IMR-90 (cell line): Measurements from ENCODE around the gene OR4N2. TPM values are rescaled to one million over a fixed set of nuclear protein-coding genes. Genes with fewer than 3 reads are reported as not detected.
"Not testable (repeated sequence)": the region's sequence is repeated elsewhere in the genome, so short reads cannot be mapped to it uniquely, and the experiment has no call there.

ENCODE experiments used
- ATAC-seq: fragments of 200-7000 bp; cut with Tn5 transposase; 2 replicates; pipeline ENCODE4 v1.9.1; 2020; ENCODE audit warnings: low read depth, mild to moderate bottlenecking, moderate library complexity
- BruUV-seq: library from RNA; stranded (reverse); fragments of 400-500 nt; replicated peaks from 2 replicates; lab custom pipeline; 2021; lab: Mats Ljungman, UMichigan
- CTCF ChIA-PET: fragments of 300-600 bp; formaldehyde crosslinking; extraction: SDS; loops from one replicate; lab custom pipeline; 2021; ENCODE audit warnings: antibody characterized with exemption; lab: Yijun Ruan, JAX
- POLR2A ChIA-PET: fragments of 300-600 bp; sonication (Branson Sonifier 250); formaldehyde crosslinking; loops from one replicate; lab custom pipeline; 2022; ENCODE audit warnings: antibody characterized with exemption; ENCODE audit not compliant: unreplicated experiment; lab: Charles Lee
- DNase-seq: peaks from one replicate; pipeline ENCODE4 v3.0.0; 2013
- H2AFZ ChIP-seq: replicated peaks from 2 replicates; pipeline ENCODE3; 2013; ENCODE audit warnings: low read length, mild to moderate bottlenecking; ENCODE audit not compliant: poor library complexity
- H2AK5ac ChIP-seq: 2 replicates; pipeline ENCODE4 v1.6.1; 2013; ENCODE audit warnings: low read depth, low read length, inconsistent platforms
- H2AK9ac ChIP-seq: replicated peaks from 2 replicates; pipeline ENCODE3; 2013; ENCODE audit warnings: mild to moderate bottlenecking, low read depth, low read length, moderate library complexity; ENCODE audit not compliant: poor library complexity
- H2BK120ac ChIP-seq: 2 replicates; pipeline ENCODE4 v1.6.1; 2013; ENCODE audit warnings: low read depth, low read length, inconsistent platforms
- H2BK15ac ChIP-seq: 3 replicates; pipeline ENCODE4 v1.6.1; 2013; ENCODE audit warnings: low read depth, low read length, inconsistent platforms
- H2BK20ac ChIP-seq: 2 replicates; pipeline ENCODE4 v1.6.1; 2013; ENCODE audit warnings: low read depth, mild to moderate bottlenecking, inconsistent platforms, low read length, moderate library complexity
- H2BK5ac ChIP-seq: 2 replicates; pipeline ENCODE4 v1.6.1; 2013; ENCODE audit warnings: mild to moderate bottlenecking, low read depth, low read length, inconsistent platforms; ENCODE audit not compliant: poor library complexity, severe bottlenecking
- H3K14ac ChIP-seq: replicated peaks from 2 replicates; pipeline ENCODE4 v1.6.1; 2013; ENCODE audit warnings: low read depth, low read length, inconsistent platforms
- H3K18ac ChIP-seq: 2 replicates; pipeline ENCODE4 v1.6.1; 2013; ENCODE audit warnings: low read depth, low read length, control low read depth
- H3K23ac ChIP-seq: 2 replicates; pipeline ENCODE4 v1.6.1; 2013; ENCODE audit warnings: low read depth, low read length, inconsistent platforms
- H3K27ac ChIP-seq: 2 replicates; pipeline ENCODE4 v1.5.1; 2013; ENCODE audit warnings: mild to moderate bottlenecking, control low read depth, low read length; ENCODE audit not compliant: insufficient read depth
- H3K27me3 ChIP-seq: 2 replicates; pipeline ENCODE4 v1.6.1; 2013; ENCODE audit warnings: low read length; ENCODE audit not compliant: control insufficient read depth, insufficient read depth
- H3K36me3 ChIP-seq: 2 replicates; pipeline ENCODE4 v1.6.1; 2013; ENCODE audit warnings: low read length, mixed read lengths; ENCODE audit not compliant: control insufficient read depth, insufficient read depth
- H3K4ac ChIP-seq: 2 replicates; pipeline ENCODE4 v1.6.1; 2013; ENCODE audit warnings: low read depth, low read length, inconsistent platforms
- H3K4me1 ChIP-seq: 2 replicates; pipeline ENCODE4 v1.6.1; 2013; ENCODE audit warnings: low read length, mixed read lengths; ENCODE audit not compliant: control insufficient read depth, insufficient read depth
- H3K4me2 ChIP-seq: 2 replicates; pipeline ENCODE4 v1.6.1; 2013; ENCODE audit warnings: low read depth, mild to moderate bottlenecking, control low read depth, low read length, moderate library complexity
- H3K4me3 ChIP-seq: 2 replicates; pipeline ENCODE4 v1.5.1; 2013; ENCODE audit warnings: low read depth, mild to moderate bottlenecking, control low read depth, low read length, moderate library complexity; ENCODE audit not compliant: insufficient read depth
- H3K56ac ChIP-seq: 2 replicates; pipeline ENCODE4 v1.6.1; 2013; ENCODE audit warnings: low read length, inconsistent platforms; ENCODE audit not compliant: insufficient read depth; ENCODE audit errors: extremely low read depth
- H3K79me1 ChIP-seq, 2 experiments: 2 replicates each; pipeline ENCODE4 v1.6.1; 2013; ENCODE audit warnings: low read length in 2 of 2, inconsistent platforms in 1 of 2, low read depth in 1 of 2
- H3K9ac ChIP-seq: 2 replicates; pipeline ENCODE4 v1.6.1; 2013; ENCODE audit warnings: low read depth, low read length, control low read depth
- H3K9me1 ChIP-seq: 2 replicates; pipeline ENCODE4 v1.6.1; 2013; ENCODE audit warnings: low read length, inconsistent platforms; ENCODE audit not compliant: insufficient read depth
- H3K9me3 ChIP-seq: 2 replicates; pipeline ENCODE4 v1.6.1; 2013; ENCODE audit warnings: low read length; ENCODE audit not compliant: control insufficient read depth, insufficient read depth
- H4K20me1 ChIP-seq: 2 replicates; pipeline ENCODE4 v1.6.1; 2013; ENCODE audit warnings: low read length, inconsistent platforms; ENCODE audit not compliant: insufficient read depth
- H4K5ac ChIP-seq: 2 replicates; pipeline ENCODE4 v1.6.1; 2013; ENCODE audit warnings: mild to moderate bottlenecking, low read depth, low read length, control low read depth
- H4K8ac ChIP-seq, 2 experiments: 2 replicates each; pipeline ENCODE4 v1.6.1; 2013; ENCODE audit warnings: low read depth in 2 of 2, low read length in 2 of 2, control low read depth in 1 of 2, inconsistent platforms in 1 of 2
- H4K91ac ChIP-seq: 2 replicates; pipeline ENCODE4 v1.6.1; 2013; ENCODE audit warnings: low read depth, low read length, inconsistent platforms; ENCODE audit not compliant: insufficient read depth
- WGBS, 2 experiments: methylation state at CpG; one replicate each; pipeline versions ENCODE4 v1.1.5 to v1.1.7; 2013; ENCODE audit warnings: missing lambda C conversion rate in 2 of 2; ENCODE audit not compliant: insufficient read length in 1 of 2; ENCODE audit errors: extremely low coverage in 2 of 2; 5-methylcytosine and 5-hydroxymethylcytosine counted together
- dilution Hi-C: fragments of 300-500 bp; cut with HindIII; formaldehyde crosslinking; loops from one replicate; pipeline ENCODE4 v1.14.3; 2018; ENCODE audit warnings: low sequenced_read_pairs; ENCODE audit not compliant: unreplicated experiment
- in situ Hi-C: fragments of 300-500 bp; cut with MboI; formaldehyde crosslinking; loops from 3 replicates; pipeline ENCODE4 v1.14.3; 2019; ENCODE audit warnings: low sequenced_read_pairs, inconsistent platforms, mixed read lengths
- intact Hi-C: fragments of 100-400 bp; cut with micrococcal nuclease; formaldehyde crosslinking; loops from 2 replicates; pipeline ENCODE4 v1.10.0; 2022
- polyA plus RNA-seq, 3 experiments: library from polyadenylated mRNA; depleted of rRNA; stranded (reverse); fragments of >200 nt; gene quantifications; 2 replicates each; pipeline ENCODE4 v1.2.3, GENCODE V29; 2012; ENCODE audit warnings: low replicate concordance in 1 of 3
- total RNA-seq: library from RNA; depleted of rRNA; stranded (reverse); fragments of >200 nt; gene quantifications from 2 replicates; pipeline ENCODE4 v1.2.3, GENCODE V29; 2012

Gene OR4N2
- total and polyA plus RNA-seq, 2 of the 4 experiments (the other 2 are of a cell fraction) = not detected

DNA sequence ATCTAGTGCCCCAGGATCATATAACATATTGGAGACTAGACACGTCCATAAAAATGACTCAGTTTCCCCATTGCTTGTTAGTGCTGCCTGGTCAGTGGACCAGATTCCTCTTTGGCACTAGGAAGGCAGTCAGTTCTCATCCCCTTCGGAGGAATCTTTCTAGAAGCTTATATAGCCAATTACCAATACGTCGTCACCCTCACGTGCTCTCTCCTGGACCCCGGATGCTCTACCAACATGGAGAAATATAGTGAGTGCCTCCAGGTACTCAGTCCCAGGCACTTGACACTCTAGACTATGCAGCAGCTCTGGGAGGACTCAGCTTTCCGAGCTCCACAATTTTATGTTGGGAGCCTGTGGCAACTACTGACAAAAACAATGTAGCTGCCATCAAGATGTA, 15.4 kb upstream of the OR4N2 start:
- H2AK9ac ChIP-seq, DNase-seq, in situ Hi-C loops, POLR2A ChIA-PET, H2BK15ac ChIP-seq, H2BK20ac ChIP-seq, H3K79me1 ChIP-seq, H3K23ac ChIP-seq, H3K4me3 ChIP-seq, H2AFZ ChIP-seq, CTCF ChIA-PET, ATAC-seq, H3K18ac ChIP-seq, dilution Hi-C loops, H2BK120ac ChIP-seq, H3K27me3 ChIP-seq, H3K9ac ChIP-seq, H4K8ac ChIP-seq, H2AK5ac ChIP-seq, H4K91ac ChIP-seq, H2BK5ac ChIP-seq, intact Hi-C loops, H3K4ac ChIP-seq, H4K5ac ChIP-seq, H3K27ac ChIP-seq, BruUV-seq, H3K56ac ChIP-seq, H4K20me1 ChIP-seq, H3K14ac ChIP-seq, H3K4me1 ChIP-seq, H3K4me2 ChIP-seq, H3K36me3 ChIP-seq, H3K9me1 ChIP-seq: not testable (repeated sequence)
- peaks cover 19% of the 10 kb centered on the region for H3K9me3 ChIP-seq
- WGBS, 2 experiments = 36% methylated on average over 6 of the region's 7 CpGs; no CpG with 5 or more reads in 1 of the 2 experiments

DNA sequence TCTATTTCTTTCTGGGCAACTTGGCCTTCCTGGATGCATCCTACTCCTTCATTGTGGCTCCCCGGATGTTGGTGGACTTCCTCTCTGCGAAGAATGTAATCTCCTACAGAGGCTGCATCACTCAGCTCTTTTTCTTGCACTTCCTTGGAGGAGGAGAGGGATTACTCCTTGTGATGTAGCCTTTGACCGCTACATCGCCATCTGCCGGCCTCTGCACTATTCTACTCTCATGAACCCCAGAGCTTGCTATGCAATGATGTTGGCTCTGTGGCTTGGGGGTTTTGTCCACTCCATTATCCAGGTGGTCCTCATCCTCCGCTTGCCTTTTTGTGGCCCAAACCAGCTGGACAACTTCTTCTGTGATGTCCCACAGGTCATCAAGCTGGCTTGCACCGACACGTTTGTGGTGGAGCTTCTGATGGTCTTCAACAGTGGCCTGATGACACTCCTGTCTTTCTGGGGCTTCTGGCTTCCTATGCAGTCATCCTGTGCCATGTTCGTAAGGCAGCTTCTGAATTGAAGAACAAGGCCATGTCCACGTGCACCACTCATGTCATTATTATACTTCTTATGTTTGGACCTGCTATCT, 7.0 kb upstream of the OR4N2 start:
- H3K79me1 ChIP-seq, H3K4me2 ChIP-seq, H2BK120ac ChIP-seq, H2AK5ac ChIP-seq, H4K5ac ChIP-seq, H3K23ac ChIP-seq, H3K27ac ChIP-seq, ATAC-seq, H3K4me1 ChIP-seq, POLR2A ChIA-PET, H3K36me3 ChIP-seq, H4K20me1 ChIP-seq, H2AK9ac ChIP-seq, H3K9me1 ChIP-seq, H2BK5ac ChIP-seq, CTCF ChIA-PET, dilution Hi-C loops, DNase-seq, H2AFZ ChIP-seq, H2BK15ac ChIP-seq, H3K9ac ChIP-seq, H3K4me3 ChIP-seq, in situ Hi-C loops, H3K14ac ChIP-seq, H3K27me3 ChIP-seq, H3K4ac ChIP-seq, BruUV-seq, H4K91ac ChIP-seq, H3K18ac ChIP-seq, H3K56ac ChIP-seq, H2BK20ac ChIP-seq, intact Hi-C loops, H4K8ac ChIP-seq: not testable (repeated sequence)
- H3K9me3 ChIP-seq = peaks cover 36% of the 10 kb centered on the region
- WGBS, 2 experiments = 43% methylated on average over 4 of the region's 10 CpGs; no CpG with 5 or more reads in 1 of the 2 experiments
